ENCODE data around the gene ANKEF1. TPM values are rescaled to one million over a fixed set of nuclear protein-coding genes. Genes with fewer than 3 reads are reported as not detected.

The ANKEF1 gene
- total RNA-seq, 1 experiment from 2014 or later: 8.3 TPM

- Histone ChIP-seq H3K79me2 (ENCODE audit: insufficient read depth, low read length) (no peaks in the 10 kb centered on the region), H3K27me3 (ENCODE audit: insufficient read depth, low read length) (no peaks in the 10 kb centered on the region), H2AK5ac (ENCODE audit: insufficient read length, low read length) (no peak overlapping the region), H4K91ac (ENCODE audit: insufficient read length, low read depth, low read length) (no peak overlapping the region), H2BK20ac (ENCODE audit: low read depth, low read length, poor library complexity, severe bottlenecking) (no peak overlapping the region), H2BK12ac (ENCODE audit: insufficient read length, low read depth, low read length) (no peak overlapping the region), H4K5ac (ENCODE audit: insufficient read length, low read depth, low read length) (no peak overlapping the region), H3K4me1 (ENCODE audit: insufficient read depth, low read length) (no peaks in the 10 kb centered on the region), H3T11ph (ENCODE audit: low read length) (no peak overlapping the region), H3K79me1 (ENCODE audit: insufficient read depth, low read depth, low read length, poor library complexity, severe bottlenecking) (no peaks in the 10 kb centered on the region), H4K8ac (replicated peaks; ENCODE audit: insufficient read length, low read depth, low read length) (no peak overlapping the region), H3K14ac (ENCODE audit: insufficient read depth, low read length) (no peak overlapping the region), H3K18ac (ENCODE audit: insufficient read length, low read depth, low read length) (no peak overlapping the region), H2BK15ac (ENCODE audit: low read depth, low read length) (no peak overlapping the region), H2BK120ac (ENCODE audit: low read depth, low read length, poor library complexity, severe bottlenecking) (no peak overlapping the region), H3K56ac (ENCODE audit: insufficient read length, low read depth, low read length) (no peak overlapping the region), H2AFZ (ENCODE audit: low read length) (no peak overlapping the region), H3K4me2 (ENCODE audit: insufficient read depth, insufficient read length, low read length) (no peak overlapping the region), H3K4ac (ENCODE audit: low read depth, low read length) (no peak overlapping the region), H3K9me3 (ENCODE audit: control insufficient read depth, low read depth, low read length) (no peaks in the 10 kb centered on the region), H2BK5ac (ENCODE audit: insufficient read length, low read length) (no peak overlapping the region), H3K9ac (ENCODE audit: extremely low read depth, insufficient read length, low read length) (no peak overlapping the region), H3K27ac (ENCODE audit: insufficient read length, low read depth, low read length) (no peak overlapping the region), H3K23ac (ENCODE audit: insufficient read length, low read depth, low read length) (no peak overlapping the region), H4K20me1 (ENCODE audit: control insufficient read depth, insufficient read depth, insufficient read length) (no peaks in the 10 kb centered on the region), H3K23me2 (ENCODE audit: insufficient read length, low read depth, low read length, poor library complexity, severe bottlenecking) (no peaks in the 10 kb centered on the region)
- H3K36me3 Mint-ChIP-seq (ENCODE audit: insufficient read depth in 1 of 3, low read depth in 3 of 3): no peaks in the 10 kb centered on the region
- H3K9me3 Mint-ChIP-seq: no peaks in the 10 kb centered on the region; a peak in 1 of 5 replicates
- no peak overlapping the region for H3K27ac Mint-ChIP-seq
- H3K27me3 Mint-ChIP-seq (ENCODE audit: low read depth): no peaks in the 10 kb centered on the region; the same call in 1 of the 2 replicates
- H3K4me3 Mint-ChIP-seq: no peak overlapping the region
- no peak for TF ChIP-seq CTCF (conservative IDR thresholded peaks at IDR 0.05)
- DNase-seq: no peak
- no peaks in the 10 kb centered on the region for H3K4me1 Mint-ChIP-seq
Observed at GRCh38 chr20:10079964-10080363, 45.2 kb downstream of the ANKEF1 start.

All from H9 (cell line).